Measurements from ENCODE around the gene MRPS26.
A peak's percentile ranks its signal among the peaks of the same experiment; 100 is the strongest.
"Not testable (repeated sequence)": the region's sequence is repeated elsewhere in the genome, so short reads cannot be mapped to it uniquely, and the experiment has no call there.

The MRPS26 gene

DNA sequence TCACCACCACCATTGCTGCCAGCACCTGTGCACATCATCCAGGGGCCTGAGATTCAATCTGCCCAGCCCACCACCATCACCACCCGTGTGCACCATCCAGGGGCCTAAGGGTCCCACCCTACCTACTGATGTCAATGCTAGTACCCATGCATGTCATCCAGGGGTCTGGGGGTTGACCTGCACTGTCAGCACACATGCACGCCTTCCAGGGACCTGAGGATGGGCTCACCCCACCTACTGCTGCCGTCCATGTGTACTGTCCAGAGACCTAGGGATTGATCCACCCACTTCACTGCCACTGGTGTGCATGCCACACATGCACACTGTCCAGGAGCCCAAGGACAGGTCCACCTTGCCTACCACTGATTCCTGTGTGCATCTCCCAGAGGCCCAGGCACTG lies 13.6 kb downstream of the MRPS26 start:
- no peak for DNase-seq
- Histone ChIP-seq H3K36me3 (no peaks in the 10 kb centered on the region), H3K9me3 (ENCODE audit: severe bottlenecking) (no peaks in the 10 kb centered on the region), H3K4me3 (ENCODE audit: low read depth, low read length) (no peak overlapping the region), H3K27me3 (ENCODE audit: insufficient read depth, low read depth, severe bottlenecking) (no peaks in the 10 kb centered on the region), H3K27ac (no peak overlapping the region)
- TF ChIP-seq, protein P1, sequence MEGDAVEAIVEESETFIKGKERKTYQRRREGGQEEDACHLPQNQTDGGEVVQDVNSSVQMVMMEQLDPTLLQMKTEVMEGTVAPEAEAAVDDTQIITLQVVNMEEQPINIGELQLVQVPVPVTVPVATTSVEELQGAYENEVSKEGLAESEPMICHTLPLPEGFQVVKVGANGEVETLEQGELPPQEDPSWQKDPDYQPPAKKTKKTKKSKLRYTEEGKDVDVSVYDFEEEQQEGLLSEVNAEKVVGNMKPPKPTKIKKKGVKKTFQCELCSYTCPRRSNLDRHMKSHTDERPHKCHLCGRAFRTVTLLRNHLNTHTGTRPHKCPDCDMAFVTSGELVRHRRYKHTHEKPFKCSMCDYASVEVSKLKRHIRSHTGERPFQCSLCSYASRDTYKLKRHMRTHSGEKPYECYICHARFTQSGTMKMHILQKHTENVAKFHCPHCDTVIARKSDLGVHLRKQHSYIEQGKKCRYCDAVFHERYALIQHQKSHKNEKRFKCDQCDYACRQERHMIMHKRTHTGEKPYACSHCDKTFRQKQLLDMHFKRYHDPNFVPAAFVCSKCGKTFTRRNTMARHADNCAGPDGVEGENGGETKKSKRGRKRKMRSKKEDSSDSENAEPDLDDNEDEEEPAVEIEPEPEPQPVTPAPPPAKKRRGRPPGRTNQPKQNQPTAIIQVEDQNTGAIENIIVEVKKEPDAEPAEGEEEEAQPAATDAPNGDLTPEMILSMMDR (IDR thresholded peaks at IDR 0.05; ENCODE audit: low read depth, low read length) = no peak

DNA sequence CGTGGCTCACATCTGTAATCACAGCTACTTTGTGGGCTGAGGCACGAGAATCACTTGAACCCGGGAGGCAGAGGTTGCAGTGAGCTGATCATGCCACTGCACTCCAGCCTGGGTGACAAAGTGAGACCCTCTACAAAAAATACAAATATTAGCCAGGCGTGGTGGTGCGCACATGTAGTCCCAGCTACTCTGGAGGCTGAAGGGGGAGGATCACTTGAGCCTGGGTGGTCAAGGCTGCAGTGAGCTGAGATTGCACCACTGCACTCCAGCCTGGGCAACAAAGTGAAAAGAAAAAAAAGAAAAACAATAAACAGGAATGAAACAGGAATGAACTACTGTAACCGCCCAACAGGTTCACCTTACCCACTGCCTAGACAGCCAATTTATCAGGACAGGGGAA lies 18.3 kb downstream of the MRPS26 start:
- not testable (repeated sequence) for H3K27ac ChIP-seq; H3K9me3 ChIP-seq (ENCODE audit: severe bottlenecking); DNase-seq; H3K27me3 ChIP-seq (ENCODE audit: insufficient read depth, low read depth, severe bottlenecking); H3K36me3 ChIP-seq; H3K4me3 ChIP-seq (ENCODE audit: low read depth, low read length)

DNA sequence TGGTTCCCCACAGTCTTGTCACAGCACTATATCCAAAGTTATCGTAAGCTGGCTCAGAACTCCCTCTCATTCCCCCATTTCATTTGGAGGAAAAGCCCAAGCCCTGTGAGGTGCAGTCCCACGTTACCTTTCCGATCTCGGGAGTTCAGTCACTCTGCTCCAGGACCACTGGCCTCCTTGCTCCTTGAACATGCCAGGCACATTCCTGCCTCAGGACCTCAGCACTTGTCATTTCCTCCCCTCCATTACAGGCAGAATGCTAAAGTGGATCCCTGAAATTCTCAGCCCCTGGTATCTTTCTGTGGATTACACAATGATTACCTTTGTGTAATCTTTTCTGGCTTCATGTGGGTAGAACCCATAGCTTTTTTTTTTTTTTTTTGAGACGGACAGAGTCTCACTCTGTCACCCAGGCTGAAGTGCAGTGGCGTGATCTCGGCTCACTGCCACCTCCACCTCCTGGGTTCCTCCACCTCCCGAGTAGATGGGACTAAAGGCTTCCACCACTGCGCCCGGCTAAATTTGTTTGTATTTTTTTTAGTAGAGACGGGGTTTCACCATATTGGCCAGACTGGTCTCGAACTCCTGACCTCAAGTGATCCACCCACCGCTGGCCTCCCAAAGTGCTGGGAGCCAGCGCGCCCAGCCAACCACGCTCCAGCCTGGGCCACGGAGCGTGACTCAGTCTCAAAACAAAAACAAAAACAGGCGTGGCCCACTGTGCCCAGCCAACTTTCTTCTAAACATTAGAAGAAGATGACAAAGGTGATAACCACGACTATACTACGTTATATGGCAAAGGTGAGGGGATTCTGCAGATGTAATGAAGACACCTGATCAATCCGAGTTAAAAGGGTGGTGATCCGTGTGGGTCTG lies 21.5 kb downstream of the MRPS26 start:
- DNase-seq = no peak
- no peaks in the 10 kb centered on the region for H3K36me3 ChIP-seq
- no peak overlapping the region for H3K4me3 ChIP-seq (ENCODE audit: low read depth, low read length)
- H3K9me3 ChIP-seq (ENCODE audit: severe bottlenecking) = no peaks in the 10 kb centered on the region
- H3K27me3 ChIP-seq (ENCODE audit: insufficient read depth, low read depth, severe bottlenecking) = no peaks in the 10 kb centered on the region
- TF ChIP-seq, protein P1 (IDR thresholded peaks at IDR 0.05; ENCODE audit: low read depth, low read length) = no peak
- H3K27ac ChIP-seq = no peak overlapping the region

DNA sequence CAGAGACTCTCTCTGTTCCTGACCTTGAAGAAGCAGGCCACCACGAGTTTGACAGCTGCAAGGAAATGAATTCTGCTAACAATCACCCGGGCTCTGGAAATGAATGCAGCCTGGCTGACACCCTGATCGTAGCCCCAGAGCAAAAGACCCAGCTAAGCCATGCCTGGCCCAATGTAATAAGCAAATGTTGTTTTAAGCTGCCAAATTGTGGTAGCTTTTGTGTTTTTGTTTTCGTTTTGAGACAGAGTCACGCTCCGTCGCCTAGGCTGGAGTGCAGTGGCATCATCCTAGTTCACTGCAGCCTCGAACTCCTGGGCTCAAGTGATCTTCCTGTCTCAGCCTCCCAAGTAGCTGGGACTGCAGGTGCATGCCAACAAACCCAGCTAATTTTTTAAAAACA lies 22.2 kb downstream of the MRPS26 start:
- no peak for DNase-seq
- H3K27ac ChIP-seq = no peak overlapping the region
- H3K9me3 ChIP-seq (ENCODE audit: severe bottlenecking) = no peaks in the 10 kb centered on the region
- TF ChIP-seq, protein P1 (IDR thresholded peaks at IDR 0.05; ENCODE audit: low read depth, low read length) = no peak
- H3K27me3 ChIP-seq (ENCODE audit: insufficient read depth, low read depth, severe bottlenecking) = no peaks in the 10 kb centered on the region
- no peak overlapping the region for H3K4me3 ChIP-seq (ENCODE audit: low read depth, low read length)
- H3K36me3 ChIP-seq = no peaks in the 10 kb centered on the region

DNA sequence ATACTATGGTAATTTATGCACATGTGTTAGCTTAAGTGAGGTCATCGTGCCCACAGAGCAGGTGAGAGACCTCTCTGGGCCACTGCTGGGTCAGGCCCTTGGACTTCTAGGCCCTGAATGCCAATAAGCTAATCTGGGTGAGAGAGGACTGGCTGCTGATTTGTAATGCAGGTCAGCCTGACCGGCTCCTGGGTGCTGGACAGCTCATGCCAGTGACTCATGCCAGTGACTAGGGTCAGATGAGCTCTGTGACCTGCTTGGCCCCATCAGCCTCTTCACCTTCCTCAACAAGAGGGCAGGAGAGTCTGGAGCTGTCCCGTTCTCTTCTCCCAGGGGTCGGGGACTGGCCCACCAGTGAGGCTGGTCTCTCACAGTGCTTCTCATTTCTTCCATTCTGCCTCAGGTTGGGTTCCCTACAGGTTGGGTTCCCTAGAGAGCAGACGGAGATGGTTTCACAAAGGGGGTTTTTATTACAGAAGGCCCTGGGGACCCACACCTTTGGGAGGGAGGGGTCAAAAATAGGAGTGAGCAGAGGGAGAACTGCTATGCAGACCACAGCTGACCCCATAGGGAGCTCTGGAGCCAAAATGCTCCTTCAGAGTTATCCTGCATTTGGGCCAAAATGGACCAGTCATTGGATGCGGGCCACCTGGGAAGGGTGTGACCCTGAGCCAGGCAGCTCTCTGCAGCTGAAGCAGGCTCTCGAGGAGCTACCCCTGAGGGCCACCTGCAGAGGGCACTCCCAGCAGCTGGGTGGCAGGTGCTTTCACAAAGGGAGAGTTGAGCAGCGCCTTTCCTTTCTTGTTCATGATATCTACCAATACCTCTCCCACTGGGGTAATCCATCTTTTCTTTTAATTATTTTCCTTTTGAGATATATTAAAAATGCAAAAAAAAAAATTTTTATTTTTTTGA lies 23.4 kb downstream of the MRPS26 start:
- Histone ChIP-seq H3K36me3 (no peaks in the 10 kb centered on the region), H3K27ac (no peak overlapping the region), H3K9me3 (ENCODE audit: severe bottlenecking) (no peaks in the 10 kb centered on the region), H3K27me3 (ENCODE audit: insufficient read depth, low read depth, severe bottlenecking) (no peaks in the 10 kb centered on the region), H3K4me3 (ENCODE audit: low read depth, low read length) (no peak overlapping the region)
- TF ChIP-seq, protein P1 (IDR thresholded peaks at IDR 0.05; ENCODE audit: low read depth, low read length) = peak; percentile 69
- DNase-seq = peak; percentile 36

DNA sequence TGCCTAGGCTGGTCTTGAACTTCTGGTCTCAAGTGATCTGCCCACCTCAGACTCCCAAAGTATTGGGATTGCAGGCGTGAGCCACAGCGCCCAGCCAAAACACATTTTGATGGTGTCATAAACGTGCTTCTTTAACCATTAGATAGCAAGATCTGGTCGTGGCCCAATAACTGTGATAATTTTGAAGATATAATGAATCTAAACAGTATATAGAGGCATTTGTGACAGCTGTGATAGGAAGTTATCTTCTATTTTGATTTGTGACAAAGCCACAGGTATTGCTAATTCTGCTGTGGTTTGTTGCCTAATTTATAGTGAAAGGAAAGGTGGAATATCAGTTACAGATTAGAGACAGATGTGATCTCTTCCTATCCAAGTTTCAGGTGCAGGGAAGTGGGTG lies 24.9 kb downstream of the MRPS26 start:
- TF ChIP-seq, protein P1 (IDR thresholded peaks at IDR 0.05; ENCODE audit: low read depth, low read length) = no peak

More for the DNA sequence above, 24.9 kb downstream of the MRPS26 start:
- Histone ChIP-seq H3K9me3 (ENCODE audit: severe bottlenecking) (no peaks in the 10 kb centered on the region), H3K36me3 (no peaks in the 10 kb centered on the region), H3K4me3 (ENCODE audit: low read depth, low read length) (no peak overlapping the region), H3K27ac (no peak overlapping the region), H3K27me3 (ENCODE audit: insufficient read depth, low read depth, severe bottlenecking) (no peaks in the 10 kb centered on the region)
- no peak for DNase-seq

Measured in WERI-Rb-1 (cell line).